ENCODE results near the gene ZNF280C.

The ZNF280C gene

DNA sequence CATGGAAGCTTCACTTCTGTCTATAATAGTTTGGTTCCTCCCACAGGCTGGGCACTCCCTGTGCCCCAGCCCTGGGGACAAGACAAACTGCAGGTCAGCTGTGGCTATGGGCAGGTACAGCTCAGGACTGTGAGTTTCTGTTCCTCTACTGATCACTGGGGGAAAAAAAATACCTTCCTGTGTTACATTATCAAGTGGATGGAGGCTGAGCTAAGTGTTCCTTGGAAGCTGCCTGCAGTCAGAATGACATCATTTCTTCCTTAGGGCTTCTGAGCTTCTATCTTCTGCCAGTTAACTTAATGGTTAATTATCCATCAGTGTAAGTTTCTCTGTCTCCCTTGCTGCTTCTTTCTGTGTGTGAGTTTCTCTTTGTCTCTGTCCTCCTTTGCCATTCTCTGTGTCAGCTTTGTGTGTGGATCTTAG lies 92.3 kb downstream of the ZNF280C start:
- no peak for DNase-seq

GRCh38 chrX:130174937-130175336 lies 93.8 kb downstream of the ZNF280C start:
- DNase-seq: no peak

DNA sequence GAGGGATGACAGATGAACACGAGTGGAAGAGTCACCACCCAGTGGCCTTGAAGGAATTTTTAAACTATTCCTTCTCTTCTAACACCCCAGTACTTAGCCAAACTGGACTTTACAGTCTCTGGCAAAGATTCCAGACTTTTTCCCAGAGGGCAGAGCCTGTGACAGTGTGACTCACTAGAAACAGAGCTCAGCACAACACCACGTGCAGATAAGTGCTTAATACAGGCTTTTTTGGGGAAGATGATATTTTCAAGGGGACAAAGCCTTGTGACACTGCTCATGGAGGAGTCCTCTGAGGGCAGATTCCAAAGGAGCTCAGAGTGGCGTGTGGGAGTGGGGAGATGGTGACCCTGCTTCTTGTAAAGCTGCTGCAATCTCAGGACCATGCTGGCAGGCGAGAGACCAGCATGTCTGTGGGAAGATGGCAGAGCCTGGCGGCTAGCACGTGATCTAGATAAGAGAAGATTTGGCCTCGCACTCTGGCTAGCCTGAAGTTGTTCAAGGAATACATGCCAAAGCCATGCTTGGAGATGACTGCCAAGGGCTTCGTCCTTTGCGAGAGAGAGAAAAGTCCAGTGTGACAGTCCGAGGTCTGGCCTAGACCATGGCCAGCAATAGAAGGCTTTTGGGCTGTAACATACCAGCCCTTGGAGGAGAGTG lies 94.5 kb downstream of the ZNF280C start:
- no peak for DNase-seq

GRCh38 chrX:130173190-130173895 lies 95.4 kb downstream of the ZNF280C start:
- no peak for DNase-seq

DNA sequence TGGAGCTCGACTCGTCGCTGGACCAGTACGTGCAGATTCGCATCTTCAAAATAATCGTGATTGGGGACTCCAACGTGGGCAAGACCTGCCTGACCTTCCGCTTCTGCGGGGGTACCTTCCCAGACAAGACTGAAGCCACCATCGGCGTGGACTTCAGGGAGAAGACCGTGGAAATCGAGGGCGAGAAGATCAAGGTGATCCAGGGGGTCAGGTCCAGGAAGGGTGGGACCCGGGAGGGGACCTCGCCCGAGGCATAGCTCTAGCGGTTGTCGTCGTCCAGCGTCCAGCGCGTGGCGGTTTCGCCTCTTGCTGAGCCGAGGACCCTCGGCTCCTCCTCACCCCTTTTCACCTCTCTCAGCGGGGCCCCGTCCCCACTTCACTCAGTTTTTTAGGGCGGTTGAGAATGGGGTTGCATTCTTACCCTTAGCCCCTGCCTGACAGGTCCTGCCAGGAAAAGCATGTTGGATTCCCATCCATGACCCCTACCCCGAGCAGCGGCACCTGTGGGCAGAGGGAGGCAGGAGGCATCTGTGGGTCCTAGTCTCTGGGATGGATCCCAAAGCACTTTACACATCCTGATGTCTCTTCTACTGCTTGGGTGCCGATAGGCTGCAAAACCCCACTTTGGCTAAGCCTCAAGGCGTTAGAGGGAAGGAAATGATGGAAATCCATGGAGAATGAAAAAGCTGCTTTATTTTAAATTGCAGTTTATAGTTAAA lies 96.4 kb downstream of the ZNF280C start:
- no peak for DNase-seq

GRCh38 chrX:130171446-130172126 lies 97.1 kb downstream of the ZNF280C start, which contains the start of gene RAB33A:
TSS of gene RAB33A (plus strand) at chrX:130171962. CDS start at chrX:130172063, 101 bp downstream.
- peak; percentile 1 for DNase-seq

DNA sequence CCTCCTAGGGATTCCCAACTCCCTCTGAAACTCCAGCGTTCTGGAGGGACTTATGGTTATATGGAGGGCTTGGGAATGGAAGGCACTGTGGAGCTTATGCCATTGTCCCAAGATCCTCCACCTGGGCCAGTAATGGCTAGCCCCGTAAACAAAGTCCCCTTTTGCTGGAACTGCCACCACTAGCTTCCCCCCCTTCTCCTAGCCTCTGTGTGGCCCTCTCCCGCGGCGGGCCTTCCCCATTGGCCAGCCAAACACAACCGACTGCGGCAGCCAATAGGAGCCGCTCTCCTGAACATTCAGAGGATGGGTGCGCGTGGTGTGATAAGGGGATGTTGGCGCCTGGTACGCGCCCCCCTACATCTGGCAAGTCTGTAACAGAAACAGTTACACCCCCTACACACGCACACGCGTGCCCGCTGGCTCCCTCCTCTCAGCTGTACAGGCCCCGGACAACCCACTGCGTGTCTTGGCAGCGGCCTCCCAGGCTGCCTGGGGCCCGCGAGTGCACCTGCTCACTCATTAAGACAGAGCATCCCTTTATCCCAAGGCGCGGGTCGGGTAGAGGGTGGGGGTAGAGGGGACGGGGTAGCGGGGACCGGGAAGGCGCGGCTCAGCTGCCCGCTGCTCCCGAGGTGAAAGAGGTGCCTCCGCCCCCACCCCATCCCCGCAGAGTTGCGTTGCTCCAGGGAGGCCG lies 97.8 kb downstream of the ZNF280C start:
- DNase-seq: peak; percentile 57

DNA sequence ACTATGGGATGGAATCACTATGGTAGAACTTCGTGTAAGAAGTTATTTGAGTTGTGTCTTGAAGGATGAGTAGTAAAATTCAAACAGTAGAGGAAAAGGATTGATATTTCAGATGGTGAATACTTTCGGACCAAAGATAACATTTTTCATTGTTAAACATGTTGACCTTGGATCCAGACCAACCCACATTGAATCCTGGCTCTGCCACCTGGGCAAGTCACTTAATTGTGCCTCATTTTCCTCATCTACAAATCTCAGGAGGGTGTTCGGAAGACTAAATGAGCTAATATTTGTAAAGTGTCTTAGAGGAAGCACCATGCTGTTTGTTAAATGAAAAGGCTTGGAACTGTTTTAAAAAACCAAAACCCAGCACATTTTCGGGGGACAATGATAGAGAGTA lies 101.7 kb downstream of the ZNF280C start:
- no peak for DNase-seq

GRCh38 chrX:130166503-130166777 lies 102.3 kb downstream of the ZNF280C start:
- DNase-seq: no peak

- DNase-seq: peak; percentile 79
Measured at GRCh38 chrX:130165703-130166502, 102.8 kb downstream of the ZNF280C start, which contains the start of gene AIFM1. TSS of gene AIFM1 (minus strand) at chrX:130165841. CDS start at chrX:130165656, 185 bp downstream.

DNA sequence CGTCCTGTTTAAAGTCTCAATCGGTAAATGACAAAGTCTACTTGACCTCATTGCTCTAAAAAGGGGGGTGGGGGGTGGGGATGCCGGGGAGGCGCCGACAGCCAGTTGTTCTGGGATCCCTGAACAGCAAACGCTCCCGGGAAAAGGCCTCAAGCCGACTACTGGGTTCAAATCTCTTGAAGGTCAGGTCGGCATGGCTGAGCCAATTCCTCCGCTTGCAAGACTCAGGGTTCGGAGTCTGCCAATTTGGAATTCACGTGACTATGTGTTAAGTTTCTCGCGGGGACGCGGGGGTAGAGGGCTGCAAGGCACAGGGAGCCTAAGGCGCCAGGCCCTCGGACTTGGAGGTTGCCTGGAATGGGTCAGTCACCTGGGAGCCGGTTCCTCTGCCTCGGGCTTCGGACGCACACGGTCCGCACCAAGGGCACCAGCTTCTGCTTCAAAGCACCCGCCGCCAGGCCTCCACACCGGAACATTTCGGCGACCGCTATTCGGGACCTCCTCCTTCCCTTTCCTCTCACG lies 103.5 kb downstream of the ZNF280C start:
- DNase-seq: no peak

- DNase-seq: no peak
Measured at GRCh38 chrX:130163398-130163797, 105.3 kb downstream of the ZNF280C start.

DNA sequence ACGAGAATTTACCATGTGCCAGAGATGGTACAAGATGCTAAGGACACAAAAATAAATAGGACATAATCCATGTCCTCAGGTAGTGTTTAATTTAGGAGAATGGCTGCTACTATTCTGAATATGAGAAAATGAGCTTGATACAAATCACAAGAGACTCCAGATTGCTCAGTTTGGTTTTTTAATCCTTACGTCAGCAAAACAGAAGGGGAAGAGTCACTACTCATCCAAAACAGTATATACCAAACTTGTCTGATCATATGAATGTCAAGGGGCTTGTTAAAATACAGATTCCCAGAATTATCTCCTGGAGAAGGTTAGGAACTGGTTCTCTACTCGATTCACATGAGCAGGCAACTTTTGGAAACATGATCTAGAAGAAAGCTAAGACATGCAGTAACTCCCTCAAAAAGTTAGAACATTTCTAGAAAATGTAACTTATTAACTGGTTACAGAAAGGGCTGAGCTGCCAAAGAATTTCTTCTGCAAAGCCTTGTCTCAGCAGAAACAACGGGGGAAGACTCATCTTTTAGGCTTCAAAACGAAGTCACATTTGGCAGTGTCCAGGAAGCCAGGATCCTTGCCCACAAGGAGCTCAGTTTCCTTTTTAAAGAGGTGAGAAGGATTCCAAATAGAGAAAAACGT lies 106.5 kb downstream of the ZNF280C start:
- no peak for DNase-seq

GRCh38 chrX:130159776-130160175 lies 108.9 kb downstream of the ZNF280C start:
- DNase-seq: no peak

- DNase-seq: no peak
Measured at GRCh38 chrX:130158311-130158710, 110.4 kb downstream of the ZNF280C start.

DNA sequence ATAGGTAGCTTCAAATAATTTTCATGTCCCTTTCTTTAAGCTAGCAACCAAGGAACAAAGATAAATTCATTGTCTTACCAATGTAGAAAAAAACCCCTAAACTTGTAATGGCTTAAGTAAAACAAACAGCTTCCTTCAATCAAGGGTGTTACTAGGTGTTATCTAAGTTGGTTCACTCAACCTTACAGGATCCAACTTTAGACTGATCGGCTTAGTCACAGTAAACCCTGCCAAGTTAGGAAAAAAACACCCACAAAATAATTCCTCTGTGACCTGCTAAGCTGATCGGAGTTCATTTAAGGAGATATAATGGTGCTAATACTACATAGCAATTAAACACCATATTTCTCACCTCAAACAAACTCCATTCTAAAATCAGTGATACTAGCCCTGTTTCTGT lies 113.1 kb downstream of the ZNF280C start:
- no peak for DNase-seq

Measured in effector CD8-positive, alpha-beta T cell (primary cell).